Smooth muscle cell (in vitro differentiated cells): ENCODE data around the gene LRRC27. TPM values are rescaled to one million over a fixed set of nuclear protein-coding genes. Genes with fewer than 3 reads are reported as not detected.

Experiments
- DNase-seq: peaks from one replicate; lab custom pipeline; 2025; ENCODE audit not compliant: unreplicated experiment; lab: John Stamatoyannopoulos, UW
- H2AFZ ChIP-seq: fragments of 200-600 bp; sonication (generic); 2 replicates; pipeline ENCODE4 v1.6.0; 2016; ENCODE audit warnings: antibody characterized with exemption, low read depth, mild to moderate bottlenecking
- H3F3A ChIP-seq: fragments of 200-600 bp; sonication (generic); 2 replicates; pipeline ENCODE4 v1.6.0; 2017; ENCODE audit warnings: antibody characterized with exemption, low read depth
- H3K27ac ChIP-seq: fragments of 200-600 bp; sonication (generic); 2 replicates; pipeline ENCODE4 v1.5.1; 2016; ENCODE audit warnings: low read depth, mild to moderate bottlenecking
- H3K27me3 ChIP-seq: fragments of 200-600 bp; sonication (generic); 2 replicates; pipeline ENCODE4 v1.6.1; 2016; ENCODE audit warnings: low read depth, mild to moderate bottlenecking
- H3K36me3 ChIP-seq: fragments of 200-600 bp; sonication (generic); 2 replicates; pipeline ENCODE4 v1.5.1; 2016; ENCODE audit warnings: low read depth
- H3K4me1 ChIP-seq: fragments of 200-600 bp; sonication (generic); 2 replicates; pipeline ENCODE4 v1.5.1; 2016; ENCODE audit warnings: low read depth
- H3K4me2 ChIP-seq: fragments of 200-600 bp; sonication (generic); 2 replicates; pipeline ENCODE4 v1.6.0; 2016; ENCODE audit warnings: mild to moderate bottlenecking
- H3K4me3 ChIP-seq: fragments of 200-600 bp; sonication (generic); 2 replicates; pipeline ENCODE4 v1.5.1; 2016; ENCODE audit warnings: mild to moderate bottlenecking
- H3K79me2 ChIP-seq: fragments of 200-600 bp; sonication (generic); 2 replicates; pipeline ENCODE4 v1.6.0; 2016; ENCODE audit warnings: low read depth, mild to moderate bottlenecking
- H3K9ac ChIP-seq: fragments of 200-600 bp; sonication (generic); 2 replicates; pipeline ENCODE4 v1.6.0; 2016; ENCODE audit warnings: low read depth
- H3K9me3 ChIP-seq: fragments of 200-600 bp; sonication (generic); replicated peaks from 2 replicates; pipeline ENCODE4 v1.5.1; 2016; ENCODE audit warnings: low read depth
- H4K20me1 ChIP-seq: fragments of 200-600 bp; sonication (generic); 2 replicates; pipeline ENCODE4 v1.6.0; 2016; ENCODE audit warnings: low read depth
- WGBS: methylation state at CpG from one replicate; pipeline ENCODE4 v1.1.7; 2016; ENCODE audit warnings: low lambda C conversion rate; 5-methylcytosine and 5-hydroxymethylcytosine counted together
- polyA plus RNA-seq: library from polyadenylated mRNA; unstranded; fragments of >200 nt; fragmentation: Nextera tagmentation; extraction: Ambion mirVana; gene quantifications from 2 replicates; pipeline ENCODE4 v1.2.1, GENCODE V29; 2016
- total RNA-seq: library from RNA; depleted of rRNA; stranded (reverse); fragments of >200 nt; gene quantifications from 2 replicates; pipeline ENCODE4 v1.2.3, GENCODE V29; 2014
- TF ChIP-seq, protein P1 (sequence below): fragments of 200-600 bp; sonication (generic); IDR thresholded peaks from 2 replicates; pipeline ENCODE4 v1.5.1; 2017; ENCODE audit warnings: borderline replicate concordance, mild to moderate bottlenecking, antibody characterized with exemption; ENCODE audit not compliant: insufficient read depth, poor library complexity, severe bottlenecking

LRRC27 gene
- total and polyA plus RNA-seq, 2 experiments from 2014 or later = 7.6 to 11.5 TPM

DNA sequence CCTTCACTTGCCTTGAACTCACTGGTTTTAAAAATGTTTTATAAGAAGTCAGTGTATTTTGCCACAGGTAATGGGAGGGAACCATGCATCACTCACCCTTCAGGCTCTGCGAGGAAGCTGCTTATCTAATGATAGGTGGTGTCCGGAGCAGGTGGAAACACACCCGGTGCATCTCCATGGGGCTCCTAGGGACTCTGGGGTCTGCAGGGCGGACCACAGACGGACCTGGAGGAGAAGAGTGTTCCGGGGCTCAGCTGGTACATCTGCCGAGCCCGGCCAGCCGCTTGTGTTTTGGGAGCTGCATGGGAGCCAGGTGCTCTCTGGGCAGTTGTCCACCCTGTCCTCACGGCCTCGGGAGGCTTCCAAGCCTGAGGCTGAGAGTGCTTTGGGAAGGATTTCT, 7.3 kb downstream of the LRRC27 start:
- Histone ChIP-seq H4K20me1 (no peaks in the 10 kb centered on the region), H3K27me3 (no peaks in the 10 kb centered on the region), H3K36me3 (no peaks in the 10 kb centered on the region), H3K4me2 (no peak overlapping the region), H3K9me3 (no peaks in the 10 kb centered on the region), H3K79me2 (no peaks in the 10 kb centered on the region), H3K27ac (no peak overlapping the region), H3F3A (no peaks in the 10 kb centered on the region), H2AFZ (no peak overlapping the region), H3K9ac (no peak overlapping the region), H3K4me3 (no peak overlapping the region), H3K4me1 (no peaks in the 10 kb centered on the region)
- 97% methylated on average over 11 of the region's 11 CpGs for whole genome bisulfite sequencing
- DNase-seq = no peak
- TF ChIP-seq, protein P1, sequence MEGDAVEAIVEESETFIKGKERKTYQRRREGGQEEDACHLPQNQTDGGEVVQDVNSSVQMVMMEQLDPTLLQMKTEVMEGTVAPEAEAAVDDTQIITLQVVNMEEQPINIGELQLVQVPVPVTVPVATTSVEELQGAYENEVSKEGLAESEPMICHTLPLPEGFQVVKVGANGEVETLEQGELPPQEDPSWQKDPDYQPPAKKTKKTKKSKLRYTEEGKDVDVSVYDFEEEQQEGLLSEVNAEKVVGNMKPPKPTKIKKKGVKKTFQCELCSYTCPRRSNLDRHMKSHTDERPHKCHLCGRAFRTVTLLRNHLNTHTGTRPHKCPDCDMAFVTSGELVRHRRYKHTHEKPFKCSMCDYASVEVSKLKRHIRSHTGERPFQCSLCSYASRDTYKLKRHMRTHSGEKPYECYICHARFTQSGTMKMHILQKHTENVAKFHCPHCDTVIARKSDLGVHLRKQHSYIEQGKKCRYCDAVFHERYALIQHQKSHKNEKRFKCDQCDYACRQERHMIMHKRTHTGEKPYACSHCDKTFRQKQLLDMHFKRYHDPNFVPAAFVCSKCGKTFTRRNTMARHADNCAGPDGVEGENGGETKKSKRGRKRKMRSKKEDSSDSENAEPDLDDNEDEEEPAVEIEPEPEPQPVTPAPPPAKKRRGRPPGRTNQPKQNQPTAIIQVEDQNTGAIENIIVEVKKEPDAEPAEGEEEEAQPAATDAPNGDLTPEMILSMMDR = no peak

DNA sequence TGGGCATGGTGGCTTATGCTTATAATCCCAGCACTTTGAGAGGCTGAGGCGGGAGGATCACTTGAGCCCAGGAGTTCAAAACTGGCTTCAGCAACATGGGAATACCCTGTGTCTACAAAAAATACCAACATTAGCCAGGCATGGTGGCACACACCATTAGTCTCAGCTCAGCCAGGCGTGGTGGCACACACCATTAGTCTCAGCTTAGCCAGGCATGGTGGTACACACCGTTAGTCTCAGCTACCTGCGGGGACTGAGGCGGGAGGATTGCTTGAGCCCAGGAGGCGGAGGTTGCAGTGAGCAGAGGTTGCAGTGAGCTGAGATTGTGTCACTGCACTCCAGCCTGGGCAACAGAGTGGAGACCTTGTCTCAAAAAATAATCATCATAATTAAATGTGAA, 9.0 kb downstream of the LRRC27 start:
- Histone ChIP-seq H3K9me3 (no peaks in the 10 kb centered on the region), H3K4me1 (no peaks in the 10 kb centered on the region), H3K9ac (no peak overlapping the region), H3F3A (no peaks in the 10 kb centered on the region), H2AFZ (no peak overlapping the region), H3K79me2 (no peaks in the 10 kb centered on the region), H3K4me2 (no peak overlapping the region), H4K20me1 (no peaks in the 10 kb centered on the region), H3K36me3 (no peaks in the 10 kb centered on the region), H3K27ac (no peak overlapping the region), H3K4me3 (no peak overlapping the region), H3K27me3 (no peaks in the 10 kb centered on the region)
- 92% methylated on average over 6 of the region's 6 CpGs for WGBS
- no peak for DNase-seq
- TF ChIP-seq, protein P1 = no peak

DNA sequence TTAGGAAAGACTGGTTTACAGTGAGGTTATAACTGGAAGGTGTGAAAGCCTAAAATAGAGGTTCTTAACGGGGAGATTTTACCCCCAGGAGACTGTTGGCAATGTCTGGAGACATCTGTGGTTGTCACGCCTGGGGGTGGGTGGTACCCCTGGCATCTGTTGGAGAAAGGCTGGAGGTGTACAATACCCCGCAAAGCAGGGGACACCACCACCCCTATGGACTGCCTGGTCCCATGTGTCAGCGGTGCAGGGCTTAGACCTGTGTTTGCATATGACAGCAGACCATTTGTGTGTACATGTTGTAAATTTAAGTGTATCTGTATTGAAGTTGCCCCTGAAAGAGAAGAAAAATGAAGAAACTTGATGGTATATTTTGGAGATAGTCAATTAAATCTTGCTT, 9.8 kb downstream of the LRRC27 start:
- DNase-seq = no peak
- 96% methylated on average over 4 of the region's 4 CpGs for WGBS

DNA sequence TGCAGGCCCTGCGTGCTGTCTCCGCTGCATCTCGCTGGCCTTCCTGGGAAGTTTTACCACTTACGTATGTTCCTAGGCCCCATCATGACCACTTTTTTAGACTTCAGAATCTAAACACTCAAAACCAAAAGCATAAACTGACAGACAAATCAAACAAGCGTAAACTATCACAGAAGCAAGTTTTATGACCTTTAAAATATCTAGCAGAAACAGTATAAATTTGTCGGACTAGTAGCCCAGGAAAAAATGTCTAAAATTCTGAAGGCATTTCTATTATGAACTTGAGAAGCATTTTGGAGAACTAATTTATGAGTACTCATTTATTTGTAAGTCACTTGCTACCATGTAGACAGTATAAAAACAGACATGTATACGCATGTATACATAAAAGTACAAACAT, 10.6 kb downstream of the LRRC27 start:
- no peak for DNase-seq
- WGBS = 95% methylated on average over 7 of the region's 7 CpGs
- Histone ChIP-seq H3K27ac (no peak overlapping the region), H3K27me3 (no peaks in the 10 kb centered on the region), H3F3A (no peaks in the 10 kb centered on the region), H3K79me2 (no peaks in the 10 kb centered on the region), H3K4me2 (no peak overlapping the region), H2AFZ (no peak overlapping the region), H4K20me1 (no peaks in the 10 kb centered on the region), H3K4me1 (no peaks in the 10 kb centered on the region), H3K36me3 (no peaks in the 10 kb centered on the region), H3K9ac (no peak overlapping the region), H3K4me3 (no peak overlapping the region), H3K9me3 (no peaks in the 10 kb centered on the region)
- TF ChIP-seq, protein P1 = no peak

More for the DNA sequence above, 9.8 kb downstream of the LRRC27 start:
- TF ChIP-seq, protein P1 = no peak
- Histone ChIP-seq H3K79me2 (no peaks in the 10 kb centered on the region), H3K27ac (no peak overlapping the region), H3K4me1 (no peaks in the 10 kb centered on the region), H4K20me1 (no peaks in the 10 kb centered on the region), H3K4me3 (no peak overlapping the region), H3K9ac (no peak overlapping the region), H3F3A (no peaks in the 10 kb centered on the region), H3K27me3 (no peaks in the 10 kb centered on the region), H2AFZ (no peak overlapping the region), H3K9me3 (no peaks in the 10 kb centered on the region), H3K4me2 (no peak overlapping the region), H3K36me3 (no peaks in the 10 kb centered on the region)
